Right renal cortex interstitium (tissue), 3 donors: ENCODE measurements around the gene HYLS1. TPM values are rescaled to one million over a fixed set of nuclear protein-coding genes. Genes with fewer than 3 reads are reported as not detected.

ENCODE experiments used
- DNase-seq, 3 donors: peaks; one replicate each; pipeline ENCODE4 v3.0.0-alpha.2; 2013; ENCODE audit warnings: low read depth in 3 of 3, low spot score in 2 of 3
- polyA plus RNA-seq, 3 donors: library from polyadenylated mRNA; unstranded; fragments of 120-200 nt; gene quantifications; one replicate each; pipeline ENCODE4 v1.2.1, GENCODE V29; 2013; ENCODE audit not compliant: insufficient read length in 3 of 3

HYLS1 gene
- polyA plus RNA-seq, 3 donors, result 13.4 to 13.8 (median 13.6) TPM

DNA sequence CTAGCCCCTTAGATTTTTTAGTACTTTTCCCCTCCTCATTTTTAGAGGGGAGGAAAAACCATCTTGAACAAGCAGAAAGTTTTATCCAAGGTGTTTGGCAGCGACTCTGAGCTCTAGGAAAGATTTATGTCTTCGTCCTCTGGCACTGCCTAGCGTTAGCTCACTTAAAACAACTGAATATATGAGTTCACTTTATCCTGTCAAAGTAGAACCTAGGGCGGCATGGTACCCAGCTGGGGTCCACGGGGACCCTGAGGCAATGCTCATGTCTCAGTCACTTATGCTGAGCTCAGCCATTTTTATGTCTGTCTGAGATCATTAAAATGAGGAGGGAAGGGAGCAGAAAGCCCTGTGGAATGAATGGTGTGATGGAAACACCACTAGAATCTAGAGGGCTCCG, 44.2 kb downstream of the HYLS1 start:
- DNase-seq, result no peak

DNA sequence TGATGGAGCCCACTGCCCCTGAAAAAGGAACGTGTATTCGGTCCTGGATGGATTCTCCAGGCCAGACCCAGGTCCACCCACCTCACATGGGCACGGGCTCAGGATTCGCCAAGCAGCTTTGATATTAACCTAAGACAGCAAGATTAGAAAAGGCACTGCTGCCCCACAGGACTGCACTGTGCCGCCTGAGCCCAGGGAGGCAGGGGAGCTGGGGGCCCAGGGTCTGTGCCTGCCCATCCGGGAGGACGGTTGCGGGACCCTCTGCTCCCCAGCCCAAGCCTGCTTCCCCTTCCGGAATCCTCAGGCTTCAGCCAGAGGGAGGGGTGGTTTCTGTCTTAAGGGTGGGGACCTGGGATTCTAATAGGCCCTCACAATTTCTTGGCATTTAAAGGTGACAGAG, 44.8 kb downstream of the HYLS1 start:
- DNase-seq, result no peak

GRCh38 chr11:125933030-125933813, 45.8 kb downstream of the HYLS1 start:
- DNase-seq, result no peak

DNA sequence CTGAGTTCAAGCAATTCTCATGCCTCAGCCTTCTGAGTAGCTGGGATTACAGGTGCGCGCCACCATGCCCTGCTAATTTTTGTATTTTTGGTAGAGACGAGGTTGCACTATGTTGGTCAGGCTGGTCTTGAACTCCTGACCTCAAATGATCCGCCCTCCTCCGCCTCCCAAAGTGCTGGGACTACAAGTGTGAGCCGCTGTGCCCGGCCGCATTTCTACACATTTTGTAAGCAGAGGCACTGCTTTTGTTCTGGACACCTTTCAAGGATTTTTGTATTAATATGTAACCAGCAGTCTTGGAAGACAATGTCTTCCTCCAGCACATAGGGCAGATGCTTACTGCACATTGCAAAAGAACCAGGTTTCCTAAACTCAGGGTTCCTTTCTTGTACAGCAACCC, 47.0 kb downstream of the HYLS1 start:
- DNase-seq, result no peak

GRCh38 chr11:125935056-125935455, 47.6 kb downstream of the HYLS1 start:
- no peak for DNase-seq

DNA sequence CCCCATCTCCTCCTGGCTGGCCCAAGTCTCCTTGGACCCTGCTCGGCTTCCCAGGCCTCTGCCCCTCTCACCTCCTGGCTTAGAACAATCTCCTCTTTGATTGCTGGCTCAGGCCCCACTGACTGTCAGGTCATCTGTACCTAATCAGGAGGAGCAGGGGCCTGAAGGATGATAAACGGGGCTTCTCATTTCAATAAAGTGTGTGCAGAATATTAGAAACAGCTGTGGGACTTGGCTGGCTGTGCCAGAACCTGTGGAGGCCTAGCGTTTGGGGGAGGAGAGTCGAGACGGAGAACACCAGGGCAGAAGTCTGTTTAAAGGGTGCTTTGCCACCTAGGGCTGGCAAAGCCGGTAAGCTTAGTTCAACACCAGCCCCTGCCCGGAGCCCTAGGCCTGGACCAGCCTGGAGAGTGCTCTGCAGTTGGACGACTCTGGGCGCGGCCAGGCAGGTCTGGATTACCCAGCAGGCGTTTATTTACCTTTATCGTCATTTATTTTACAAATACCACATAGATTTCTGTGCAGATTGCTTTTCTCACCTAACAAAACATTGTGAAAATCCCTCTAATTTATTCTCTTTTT, 48.2 kb downstream of the HYLS1 start:
- no peak for DNase-seq

DNA sequence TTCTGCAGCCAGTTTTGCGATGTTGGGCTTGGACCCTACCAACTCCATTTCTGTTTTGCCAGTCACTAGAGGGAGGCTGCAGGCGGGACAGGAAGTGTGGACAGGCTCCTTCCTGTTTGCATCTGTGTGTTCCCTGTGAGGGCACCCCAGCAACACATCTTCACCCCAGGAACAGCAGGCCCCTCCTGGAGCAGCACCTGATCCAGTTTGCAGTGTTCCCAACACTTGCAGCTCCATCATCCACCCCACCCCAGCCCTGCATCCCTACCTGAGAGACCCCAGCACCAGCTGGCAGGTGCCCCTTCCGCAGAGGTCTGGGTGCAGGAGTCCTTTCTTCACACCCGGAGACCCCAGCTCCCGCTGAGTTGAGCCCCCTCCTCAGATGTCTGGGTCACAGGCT, 51.0 kb downstream of the HYLS1 start:
- DNase-seq, result no peak

- no peak for DNase-seq
These were observed 51.6 kb downstream of the HYLS1 start for GRCh38 chr11:125939081-125939521.

GRCh38 chr11:125940145-125940544, 52.7 kb downstream of the HYLS1 start:
- DNase-seq, result no peak

- no peak for DNase-seq
These were observed 53.8 kb downstream of the HYLS1 start for GRCh38 chr11:125941267-125941618.

- peak in 1 of 3 donors; percentile 36 for DNase-seq
These were observed 54.4 kb downstream of the HYLS1 start for GRCh38 chr11:125941619-125942611.

DNA sequence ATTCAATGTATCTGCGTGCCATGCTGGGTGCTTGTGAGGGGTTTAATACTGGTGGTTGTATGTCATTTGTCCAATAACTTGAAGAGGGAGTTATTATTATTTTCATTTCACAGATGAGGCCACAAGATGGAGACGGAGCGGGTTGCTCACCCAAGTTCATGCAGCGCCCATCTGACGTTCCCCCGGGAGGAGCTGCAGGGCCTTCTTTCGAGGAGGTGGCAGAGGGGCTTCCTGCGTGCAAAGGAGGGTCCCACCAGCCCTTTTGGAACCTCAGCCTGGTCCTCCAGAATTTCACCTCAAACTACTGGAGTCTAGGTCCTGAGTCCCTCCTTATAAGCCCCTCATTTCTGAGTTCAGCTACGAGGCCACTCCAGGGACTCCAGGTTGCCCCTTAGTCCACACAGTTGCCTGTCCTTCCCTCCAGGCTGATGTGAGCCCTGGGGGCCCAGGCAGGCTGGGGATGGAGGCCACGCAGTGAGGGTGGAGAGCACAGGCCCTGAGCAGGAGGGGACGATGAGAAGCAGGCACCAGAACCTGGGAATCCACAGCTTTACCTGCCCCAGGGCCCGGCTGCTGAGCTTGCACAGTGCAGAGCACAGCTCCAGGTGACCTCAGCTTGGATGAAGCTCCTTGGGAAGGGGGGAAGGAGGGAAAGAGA, 55.4 kb downstream of the HYLS1 start:
- DNase-seq, result no peak

- no peak for DNase-seq
These were observed 56.3 kb downstream of the HYLS1 start for GRCh38 chr11:125943661-125944349.

- DNase-seq, result no peak
These were observed 57.0 kb downstream of the HYLS1 start for GRCh38 chr11:125944350-125945010.

- no peak for DNase-seq
These were observed 57.7 kb downstream of the HYLS1 start for GRCh38 chr11:125945011-125945796.

DNA sequence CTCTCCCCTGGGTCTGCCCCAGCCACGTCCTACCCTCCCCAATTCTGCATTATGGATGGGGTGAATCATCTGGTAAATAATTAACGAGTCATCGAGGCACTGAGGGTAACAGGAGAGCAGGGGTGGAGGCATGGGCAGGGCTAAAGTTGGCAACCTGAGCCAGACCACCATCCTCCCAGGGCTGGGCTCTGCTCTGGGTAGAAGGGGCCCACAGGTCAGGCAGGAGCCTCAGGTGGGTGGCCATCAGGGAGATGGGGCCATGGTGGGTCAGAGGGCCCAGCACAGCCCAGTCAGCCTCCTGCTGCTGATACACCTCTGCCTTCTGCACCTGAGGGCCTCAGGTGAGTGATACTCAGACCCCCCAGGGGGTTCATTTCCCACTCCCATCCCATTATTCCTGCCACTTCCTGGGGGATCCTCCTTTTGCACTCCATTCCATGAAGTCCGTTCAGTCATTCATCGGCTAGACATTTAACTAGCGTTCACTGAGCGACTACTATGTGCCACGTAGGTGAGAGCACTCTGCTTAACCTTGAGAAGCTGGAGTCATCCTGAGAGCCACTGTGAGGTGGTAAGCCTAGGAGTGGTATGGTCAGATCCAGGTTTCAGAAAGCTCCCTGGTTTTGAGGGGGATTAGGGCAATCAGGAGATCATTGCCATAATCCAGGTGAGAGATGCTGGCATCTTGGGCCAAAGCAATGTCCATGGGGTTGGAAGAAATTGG, 58.5 kb downstream of the HYLS1 start, which contains the start of gene VSIG10L2:
Gene VSIG10L2 (plus strand): TSS at position 248 of the 724 bp plus-strand sequence. CDS start 12 bp downstream, at position 260.
- no peak for DNase-seq

DNA sequence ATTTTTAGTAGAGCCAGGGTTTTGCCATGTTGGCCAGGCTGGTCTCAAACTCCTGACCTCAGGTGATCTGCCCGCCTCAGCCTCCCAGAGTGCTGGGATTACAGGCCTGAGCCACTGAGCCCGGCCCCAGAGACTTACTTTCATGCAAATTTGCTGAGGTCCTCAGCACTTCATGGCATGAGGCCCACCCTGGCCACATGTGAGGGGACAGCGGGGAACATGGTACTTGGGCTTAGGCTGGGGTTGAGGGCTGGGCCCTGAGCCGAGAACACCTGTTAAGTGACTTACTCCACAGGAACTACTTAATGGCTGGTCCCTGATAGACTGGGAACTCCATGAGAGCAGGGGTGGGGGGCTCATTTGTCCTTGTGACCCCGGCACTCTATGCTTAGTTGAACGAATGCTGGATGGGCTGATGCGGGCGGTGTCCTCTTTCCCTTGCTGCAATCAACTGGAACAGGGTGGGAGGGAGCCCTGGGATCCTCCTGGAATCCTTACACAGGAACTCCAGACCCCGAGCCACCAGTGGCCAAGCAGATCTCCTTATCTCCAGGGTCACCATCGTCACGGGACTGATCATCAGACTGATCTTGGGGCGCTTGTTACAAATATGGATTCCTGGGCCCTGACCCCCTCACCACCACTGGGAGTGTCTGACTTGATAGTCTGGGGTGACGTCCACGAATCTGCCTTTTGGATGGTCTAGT, 59.4 kb downstream of the HYLS1 start:
- DNase-seq, result no peak
